ENCODE data around the gene TMEM72.

Gene TMEM72

GRCh38 chr10:44955413-44956070, 44.4 kb downstream of the TMEM72 start:
- DNase-seq (ENCODE audit: low spot score) = no peak

GRCh38 chr10:44956226-44956625, 45.1 kb downstream of the TMEM72 start:
- DNase-seq (ENCODE audit: low spot score) = no peak

GRCh38 chr10:44956717-44957706, 45.9 kb downstream of the TMEM72 start:
- DNase-seq (ENCODE audit: low spot score) = no peak

- no peak for DNase-seq (ENCODE audit: low spot score)
Measured at GRCh38 chr10:44958196-44958897, 47.2 kb downstream of the TMEM72 start.

GRCh38 chr10:44958898-44959246, 47.7 kb downstream of the TMEM72 start:
- DNase-seq (ENCODE audit: low spot score) = no peak

GRCh38 chr10:44959247-44960087, 48.3 kb downstream of the TMEM72 start, which contains the start of gene RASSF4:
Gene RASSF4 (plus strand): TSS chr10:44959802. CDS start chr10:44970203, 10,401 bp downstream.
- peak; percentile 97 for DNase-seq (ENCODE audit: low spot score)

- no peak for DNase-seq (ENCODE audit: low spot score)
Measured at GRCh38 chr10:44960088-44960460, 48.9 kb downstream of the TMEM72 start.

- no peak for DNase-seq (ENCODE audit: low spot score)
Measured at GRCh38 chr10:44960482-44961229, 49.5 kb downstream of the TMEM72 start.

GRCh38 chr10:44961230-44961571, 50.1 kb downstream of the TMEM72 start:
- no peak for DNase-seq (ENCODE audit: low spot score)

GRCh38 chr10:44961931-44962750, 51.0 kb downstream of the TMEM72 start:
- no peak for DNase-seq (ENCODE audit: low spot score)

- peak; percentile 18 for DNase-seq (ENCODE audit: low spot score)
Measured at GRCh38 chr10:44962870-44963738, 52.0 kb downstream of the TMEM72 start.

- peak; percentile 50 for DNase-seq (ENCODE audit: low spot score)
Measured at GRCh38 chr10:44963772-44964633, 52.9 kb downstream of the TMEM72 start.

GRCh38 chr10:44965104-44965503, 54.0 kb downstream of the TMEM72 start:
- DNase-seq (ENCODE audit: low spot score) = no peak

- DNase-seq (ENCODE audit: low spot score) = peak; percentile 20
Measured at GRCh38 chr10:44965651-44966097, 54.5 kb downstream of the TMEM72 start.

GRCh38 chr10:44966129-44966815, 55.1 kb downstream of the TMEM72 start:
- no peak for DNase-seq (ENCODE audit: low spot score)

- no peak for DNase-seq (ENCODE audit: low spot score)
Measured at GRCh38 chr10:44966816-44967509, 55.8 kb downstream of the TMEM72 start.

- DNase-seq (ENCODE audit: low spot score) = no peak
Measured at GRCh38 chr10:44967616-44968015, 56.5 kb downstream of the TMEM72 start.
